GM18508 (cell line): ENCODE data around the gene KCNE4.

Source experiments
- ATAC-seq: cut with Tn5 transposase; IDR thresholded peaks from one replicate; pipeline ENCODE4 v1.9.1; 2021; ENCODE audit warnings: moderate number of reproducible peaks; ENCODE audit not compliant: insufficient read depth, unreplicated experiment

KCNE4 gene

DNA sequence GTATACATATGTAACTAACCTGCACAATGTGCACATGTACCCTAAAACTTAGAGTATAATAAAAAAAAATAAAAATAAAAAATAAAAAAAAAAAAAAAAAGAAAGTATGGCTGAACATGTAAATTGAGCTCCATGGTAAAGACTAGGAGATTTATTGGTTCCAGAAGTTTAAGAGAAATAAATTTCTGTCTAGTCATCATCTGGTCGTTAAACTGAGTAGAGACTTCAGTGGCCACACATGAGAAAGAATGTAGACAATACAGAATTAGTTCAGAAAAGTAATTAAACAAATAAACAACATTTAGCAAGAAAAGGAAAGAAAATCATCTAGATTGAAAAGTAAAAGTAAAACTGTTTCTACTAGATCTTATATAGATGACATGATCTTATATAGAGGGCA lies 12.4 kb upstream of the KCNE4 start:
- no peak for ATAC-seq

DNA sequence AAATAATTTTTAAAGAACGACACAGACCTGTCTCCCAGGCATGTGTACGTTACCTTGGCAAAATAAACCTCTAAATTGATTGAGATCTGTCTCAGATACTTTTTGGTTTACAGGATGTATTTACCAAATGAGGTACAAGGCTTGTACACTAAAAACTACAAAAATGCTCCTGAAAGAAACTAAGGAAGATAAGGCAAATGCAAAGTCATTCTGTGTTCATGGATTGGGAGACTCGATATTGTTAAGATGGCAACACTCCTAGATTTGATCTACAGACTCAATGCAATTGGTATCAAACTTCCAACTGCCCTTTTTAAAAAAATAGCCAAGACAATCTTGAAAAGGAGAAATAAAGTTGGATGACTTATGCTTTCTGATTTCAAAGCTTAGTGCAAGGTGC lies 11.5 kb upstream of the KCNE4 start:
- no peak for ATAC-seq

DNA sequence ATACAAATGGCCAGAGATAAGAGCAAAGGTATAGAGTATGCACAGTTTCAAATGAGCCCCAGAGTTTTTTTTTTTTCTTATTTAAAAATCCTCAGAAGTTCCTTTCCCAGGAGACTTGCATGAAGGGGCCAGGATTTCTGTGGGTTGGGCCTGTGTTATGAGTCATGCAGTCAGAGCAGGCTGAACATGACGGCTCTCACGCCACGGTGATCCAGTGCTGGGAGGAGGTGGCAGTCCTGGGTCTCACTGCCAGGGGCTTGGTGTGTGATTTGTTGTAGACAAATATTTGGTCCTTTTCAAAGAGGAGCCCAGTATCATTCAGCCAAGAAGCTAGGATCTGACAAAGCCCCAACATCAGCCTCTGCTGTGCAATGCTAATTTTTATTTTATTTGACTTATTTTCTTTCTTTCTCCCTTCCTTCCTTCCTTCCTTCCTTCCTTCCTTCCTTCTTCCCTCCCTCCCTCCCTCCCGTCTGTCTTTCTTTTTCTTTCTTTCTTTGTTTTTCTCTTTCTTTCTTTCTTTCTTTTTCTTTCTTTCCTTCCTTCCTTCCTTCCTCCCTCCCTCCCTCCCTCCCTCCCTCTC lies 10.4 kb upstream of the KCNE4 start:
- ATAC-seq, result no peak

GRCh38 chr2:223042284-223042683 lies 9.7 kb upstream of the KCNE4 start:
- no peak for ATAC-seq

- no peak for ATAC-seq
These were observed 9.3 kb upstream of the KCNE4 start for GRCh38 chr2:223042704-223043118.

DNA sequence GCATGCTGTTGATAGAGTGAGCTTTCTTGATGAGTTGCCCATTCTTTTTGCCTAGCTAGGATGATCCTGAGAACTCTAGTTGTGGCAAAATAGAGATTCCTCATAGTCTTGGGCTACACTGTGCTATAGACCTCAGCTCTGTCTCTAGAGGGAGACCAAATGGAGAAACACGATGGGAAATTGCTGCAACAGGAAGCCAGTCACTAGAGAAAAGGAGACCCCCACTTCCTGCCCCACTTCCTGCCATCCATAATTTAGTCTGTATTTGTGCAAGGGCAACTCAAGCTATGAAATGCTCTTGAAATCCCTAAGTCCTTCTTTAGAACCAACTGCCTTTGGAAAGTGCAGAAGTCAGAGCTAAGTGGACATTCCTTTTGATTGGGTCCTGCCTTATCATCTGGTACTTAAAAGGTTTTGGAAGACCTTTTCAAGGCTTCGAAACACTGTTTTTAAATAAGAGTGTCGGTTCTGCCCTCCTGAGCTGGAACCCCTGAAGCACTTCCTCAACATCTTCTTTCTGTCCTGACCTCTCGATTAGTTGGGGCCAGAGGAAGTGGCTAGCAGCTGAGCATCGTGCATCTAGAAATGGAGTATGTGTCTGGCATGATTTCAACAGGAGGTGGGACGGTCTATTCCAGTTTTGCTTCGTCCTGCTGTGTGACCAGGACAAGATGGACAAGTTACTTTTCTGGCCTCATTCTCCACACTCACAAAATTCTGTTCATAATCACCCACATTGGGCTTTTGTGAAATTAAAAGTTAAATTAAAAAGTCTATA lies 8.6 kb upstream of the KCNE4 start:
- no peak for ATAC-seq

GRCh38 chr2:223044092-223044836 lies 7.7 kb upstream of the KCNE4 start:
- ATAC-seq, result no peak

DNA sequence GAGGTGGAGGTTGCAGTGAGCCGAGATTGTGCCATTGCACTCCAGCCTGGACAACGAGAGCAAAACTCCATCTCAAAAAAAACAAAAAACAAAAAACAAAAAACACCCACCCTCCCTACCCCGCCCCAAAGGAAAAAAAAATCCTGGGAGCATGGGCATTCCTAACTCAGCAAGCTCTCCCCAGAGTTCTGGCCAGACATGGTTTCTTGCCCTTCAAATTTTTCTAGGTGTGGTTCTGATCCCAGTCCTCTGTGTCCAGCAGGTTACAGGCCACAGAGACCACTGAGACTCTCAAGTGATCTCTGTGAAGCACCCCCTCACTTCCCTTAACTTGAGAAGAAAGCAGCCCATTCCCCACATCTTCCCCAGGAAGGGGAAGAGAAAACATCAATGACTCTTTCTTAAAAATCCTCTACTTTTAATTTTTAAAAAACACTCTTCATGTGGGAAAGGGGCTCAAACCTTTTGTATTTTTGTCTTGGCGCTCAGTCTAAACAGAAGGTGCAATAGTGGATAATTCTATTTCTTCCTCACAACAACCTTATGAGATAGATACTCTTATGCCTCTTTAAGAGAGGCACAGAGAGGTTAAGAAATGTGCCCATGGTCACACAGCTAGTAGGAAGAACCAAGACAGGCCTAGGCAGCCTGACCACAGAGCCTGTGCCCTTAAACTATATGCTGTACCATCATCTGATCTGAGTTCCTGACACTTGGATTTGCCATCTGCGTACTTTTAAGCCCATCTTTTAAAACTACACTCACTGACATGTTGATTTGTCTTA lies 6.9 kb upstream of the KCNE4 start:
- no peak for ATAC-seq

DNA sequence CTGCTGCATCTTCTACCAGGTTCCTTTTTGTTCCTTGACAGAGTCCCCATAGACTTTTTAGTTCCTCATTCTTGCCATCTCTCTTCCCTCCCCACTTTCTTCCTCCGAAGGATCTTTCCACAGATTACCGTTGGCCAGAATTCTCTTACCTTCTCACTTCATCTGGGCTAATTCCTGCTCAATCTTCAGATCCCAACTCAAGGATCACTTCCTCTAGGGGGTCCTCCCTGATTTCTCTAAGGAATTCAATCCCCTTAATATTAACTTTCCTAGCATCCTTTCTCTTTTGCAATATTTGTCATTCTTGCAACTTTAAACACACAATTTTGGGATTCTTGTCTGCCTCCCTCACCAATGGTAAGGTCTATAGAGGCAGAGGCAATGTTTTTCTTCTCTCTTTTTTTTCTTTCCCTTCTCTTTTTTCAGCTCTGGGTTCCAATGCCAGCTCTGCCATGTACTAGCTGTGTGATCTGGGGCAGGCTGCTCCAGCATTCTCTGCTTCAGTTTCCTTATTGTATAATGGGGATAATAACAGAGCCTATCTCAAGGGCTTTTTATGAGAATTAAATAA lies 5.4 kb upstream of the KCNE4 start:
- ATAC-seq, result no peak

- ATAC-seq, result no peak
These were observed 4.7 kb upstream of the KCNE4 start for GRCh38 chr2:223047260-223047761.

- ATAC-seq, result peak; percentile 85
These were observed 3.5 kb upstream of the KCNE4 start for GRCh38 chr2:223048519-223048918.

- ATAC-seq, result no peak
These were observed 2.6 kb upstream of the KCNE4 start for GRCh38 chr2:223049356-223049755.

DNA sequence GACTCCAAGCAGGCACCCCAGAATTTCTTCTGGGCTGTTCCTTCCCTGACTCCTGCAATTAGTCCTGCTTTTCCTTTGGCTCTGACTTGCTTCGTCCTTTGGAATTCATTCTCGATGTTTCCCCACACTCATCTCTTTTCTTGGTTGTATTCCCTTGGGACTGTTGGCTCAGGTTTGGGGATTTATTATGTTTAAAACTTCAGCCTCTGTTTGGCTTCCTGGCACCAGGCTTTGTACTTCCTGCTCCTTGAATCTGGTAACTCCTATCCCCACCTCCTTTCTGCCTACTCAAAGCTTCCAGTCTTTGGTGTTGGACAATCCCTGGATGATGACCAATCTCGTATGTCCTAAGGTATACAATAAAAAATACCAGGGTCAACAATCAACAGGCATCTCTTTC lies 1.8 kb upstream of the KCNE4 start:
- no peak for ATAC-seq

GRCh38 chr2:223050900-223051504 lies 988 bp upstream of the KCNE4 start:
- ATAC-seq, result no peak

GRCh38 chr2:223052548-223053483 lies 826 bp downstream of the KCNE4 start:
- no peak for ATAC-seq

GRCh38 chr2:223053484-223054192 lies 1.6 kb downstream of the KCNE4 start:
- ATAC-seq, result no peak

- ATAC-seq, result no peak
These were observed 2.3 kb downstream of the KCNE4 start for GRCh38 chr2:223054193-223054781.

DNA sequence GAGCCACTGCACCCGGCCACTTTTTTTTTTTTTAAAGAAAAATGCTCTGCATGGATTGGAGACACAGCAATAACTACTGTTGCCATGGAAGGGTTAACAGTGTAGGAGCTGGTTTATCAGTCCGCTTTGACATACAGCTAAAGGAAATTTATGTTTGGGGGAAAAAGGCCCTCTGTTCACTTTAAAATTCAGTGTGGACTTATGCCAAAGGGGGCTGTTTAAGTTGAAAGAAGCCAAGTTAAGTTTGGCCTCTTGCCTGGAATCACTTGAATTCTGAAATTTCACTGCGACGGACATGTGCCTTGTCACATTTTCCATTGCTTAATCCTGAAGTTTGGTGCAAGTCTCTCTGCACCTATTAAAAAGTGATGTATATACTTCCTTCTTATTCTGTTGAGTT lies 3.1 kb downstream of the KCNE4 start:
- no peak for ATAC-seq
